HG02870 (cell line): ENCODE results near the gene NUP62CL.

Source experiments
- ATAC-seq: cut with Tn5 transposase; IDR thresholded peaks from one replicate; pipeline ENCODE4 v1.9.1; 2021; ENCODE audit warnings: mild to moderate bottlenecking, moderate library complexity; ENCODE audit not compliant: unreplicated experiment

NUP62CL gene

DNA sequence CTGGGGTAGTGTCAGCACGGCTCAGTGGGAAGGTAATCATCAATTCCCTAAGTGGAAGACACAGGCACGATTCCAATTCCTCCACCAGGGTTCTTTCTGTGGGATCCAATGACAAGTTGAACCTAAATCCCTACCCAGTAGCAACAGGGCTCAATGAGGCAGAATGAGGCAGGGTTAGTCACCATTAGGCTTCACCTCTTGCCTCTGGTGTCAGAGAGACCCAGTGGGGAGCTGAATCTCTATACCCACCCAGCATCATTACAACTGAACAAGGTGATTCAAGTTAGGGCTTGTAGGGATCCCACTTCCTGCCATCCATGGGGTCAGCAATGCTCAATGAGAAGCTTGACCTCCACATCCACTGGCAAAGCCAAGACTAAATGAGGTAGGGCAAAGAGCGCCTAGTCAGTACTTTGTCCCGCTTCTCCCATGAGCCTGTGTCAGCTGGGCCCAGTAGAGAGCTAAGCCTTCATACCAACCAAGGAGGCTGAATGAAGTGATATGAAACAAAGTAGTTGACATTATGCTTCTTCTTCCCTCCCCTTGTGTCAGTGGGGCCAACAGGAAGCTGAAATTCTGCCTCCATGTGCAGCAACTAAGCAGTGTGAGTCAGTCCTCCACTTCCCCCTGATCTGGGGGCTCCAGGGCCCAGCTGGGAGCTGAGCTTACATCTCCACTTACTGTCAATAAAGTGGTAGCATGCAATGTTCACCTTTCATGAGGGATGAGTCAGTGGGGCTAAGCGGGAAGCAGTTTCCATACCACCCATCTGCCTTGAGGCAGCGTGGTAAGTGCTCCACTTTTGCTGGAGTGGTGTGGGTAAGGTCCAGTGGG, 51.2 kb downstream of the NUP62CL start:
- ATAC-seq, result no peak

DNA sequence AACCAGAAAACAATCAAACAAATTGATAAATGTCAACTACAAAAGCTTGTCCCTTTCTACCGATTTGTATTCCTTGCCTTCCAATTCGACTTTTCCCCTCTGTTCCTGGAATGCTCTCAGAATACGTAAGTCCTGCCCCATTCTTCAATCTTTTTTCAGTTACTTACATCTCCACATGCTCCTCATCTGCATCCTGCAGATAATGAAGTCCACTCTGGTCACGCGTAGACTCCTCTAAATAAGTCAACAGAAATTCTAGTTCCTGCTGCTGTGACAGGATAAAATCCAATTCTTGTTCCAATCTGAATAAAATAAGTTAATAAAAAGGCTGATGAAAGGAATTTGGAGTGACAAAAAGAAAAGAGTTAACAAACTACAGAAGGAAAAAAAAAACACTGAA, 53.2 kb downstream of the NUP62CL start:
- no peak for ATAC-seq

GRCh38 chrX:107146670-107147069, 59.6 kb downstream of the NUP62CL start:
- no peak for ATAC-seq

DNA sequence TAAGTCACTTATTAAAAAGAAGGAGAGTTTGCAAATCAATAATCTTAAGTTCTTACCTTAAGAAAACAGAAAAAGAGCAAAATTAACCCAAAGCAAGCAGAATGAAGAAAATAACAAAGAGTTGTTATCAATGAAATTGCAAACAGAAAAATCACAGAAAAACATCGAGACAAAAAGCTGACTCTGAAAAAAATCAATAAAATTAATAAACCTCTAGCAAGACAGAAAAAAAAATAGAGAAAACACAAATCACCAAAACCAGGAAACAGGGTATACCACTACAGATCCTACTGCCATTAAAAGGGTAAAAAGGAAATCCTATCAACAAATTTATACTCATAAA, 70.3 kb downstream of the NUP62CL start:
- no peak for ATAC-seq

GRCh38 chrX:107135049-107135964, 70.9 kb downstream of the NUP62CL start:
- ATAC-seq, result no peak

GRCh38 chrX:107123750-107124149, 82.5 kb downstream of the NUP62CL start:
- ATAC-seq, result no peak

GRCh38 chrX:107119283-107119682, 87.0 kb downstream of the NUP62CL start:
- ATAC-seq, result no peak

GRCh38 chrX:107118322-107119147, 87.7 kb downstream of the NUP62CL start, which contains the start of gene RBM41:
TSS of gene RBM41 (minus strand) at chrX:107118822. CDS start at chrX:107118773, 49 bp downstream.
- ATAC-seq, result peak; percentile 99

DNA sequence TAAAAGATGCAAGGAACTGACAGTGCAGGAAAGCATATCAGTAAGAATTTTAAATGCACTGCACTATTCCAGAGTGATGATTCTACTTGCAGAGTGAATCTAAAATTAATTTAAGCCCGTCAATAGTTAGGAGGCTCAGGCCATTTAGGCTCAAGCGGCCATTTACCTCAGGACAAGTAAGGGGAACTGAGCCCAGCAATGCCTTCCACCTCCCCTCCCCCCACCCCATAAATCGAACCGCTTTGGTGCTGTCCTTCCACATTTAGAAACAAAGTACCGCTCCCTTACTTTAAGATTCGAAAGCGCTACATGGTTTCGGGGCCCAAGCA, 88.3 kb downstream of the NUP62CL start:
- ATAC-seq, result no peak

DNA sequence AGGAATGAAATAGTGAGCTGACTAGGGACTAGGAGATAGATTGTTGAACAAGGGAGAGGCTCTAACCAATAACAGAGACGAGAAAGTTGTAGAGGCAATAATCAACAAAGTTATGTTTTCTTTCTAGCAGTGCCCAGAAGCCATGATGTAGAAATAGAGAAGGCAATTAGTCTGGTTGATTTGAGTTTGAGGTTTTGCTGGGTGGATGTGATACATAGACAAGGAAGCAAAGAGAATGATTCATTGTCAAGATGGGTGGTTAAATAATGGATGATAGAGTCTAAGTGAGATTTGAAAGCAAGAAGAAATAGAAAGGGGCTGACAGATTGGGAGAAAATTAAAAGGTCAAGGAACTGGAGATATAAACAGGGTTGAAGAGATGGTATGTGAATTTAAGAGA, 98.8 kb downstream of the NUP62CL start:
- no peak for ATAC-seq

DNA sequence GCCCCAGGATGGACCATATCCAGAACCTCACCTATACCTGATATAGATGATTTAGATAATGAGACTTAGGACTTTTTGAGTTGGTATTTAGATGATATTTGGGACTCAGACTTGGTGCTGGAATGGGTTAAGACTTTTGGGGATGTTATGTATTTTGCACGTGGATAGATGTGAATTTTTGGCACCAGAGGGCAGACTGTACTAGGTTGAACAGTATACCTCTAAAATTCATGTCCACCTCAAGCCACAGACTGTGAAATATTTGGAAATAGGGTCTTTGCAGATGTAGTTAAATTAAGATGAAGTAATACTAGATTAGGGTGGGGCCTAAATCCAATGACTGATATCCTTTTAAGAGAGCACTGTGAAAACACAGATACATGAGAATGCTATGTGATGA, 103.3 kb downstream of the NUP62CL start:
- ATAC-seq, result no peak

- no peak for ATAC-seq
Measured at GRCh38 chrX:107076158-107076557, 130.1 kb downstream of the NUP62CL start.
